Peyer's patch (tissue), 4 donors: ENCODE results near the gene TPGS1.

Source experiments
- POLR2A ChIP-seq, 2 donors: fragments of 450-650 bp; IDR thresholded peaks; one replicate each; pipeline ENCODE4 v1.5.1; 2017; ENCODE audit warnings: antibody characterized with exemption in 2 of 2, mild to moderate bottlenecking in 2 of 2, moderate library complexity in 2 of 2
- TF ChIP-seq, protein P1 (sequence below), 6 experiments: fragments of 450-650 bp in 4 of 6; fragments of 200-600 bp in 2 of 6; sonication (generic) in 1 of 6; IDR thresholded peaks; one replicate each; pipeline ENCODE4 v1.5.1; 2017 to 2019; ENCODE audit warnings: antibody characterized with exemption in 6 of 6, mild to moderate bottlenecking in 3 of 6, moderate library complexity in 1 of 6

DNA sequence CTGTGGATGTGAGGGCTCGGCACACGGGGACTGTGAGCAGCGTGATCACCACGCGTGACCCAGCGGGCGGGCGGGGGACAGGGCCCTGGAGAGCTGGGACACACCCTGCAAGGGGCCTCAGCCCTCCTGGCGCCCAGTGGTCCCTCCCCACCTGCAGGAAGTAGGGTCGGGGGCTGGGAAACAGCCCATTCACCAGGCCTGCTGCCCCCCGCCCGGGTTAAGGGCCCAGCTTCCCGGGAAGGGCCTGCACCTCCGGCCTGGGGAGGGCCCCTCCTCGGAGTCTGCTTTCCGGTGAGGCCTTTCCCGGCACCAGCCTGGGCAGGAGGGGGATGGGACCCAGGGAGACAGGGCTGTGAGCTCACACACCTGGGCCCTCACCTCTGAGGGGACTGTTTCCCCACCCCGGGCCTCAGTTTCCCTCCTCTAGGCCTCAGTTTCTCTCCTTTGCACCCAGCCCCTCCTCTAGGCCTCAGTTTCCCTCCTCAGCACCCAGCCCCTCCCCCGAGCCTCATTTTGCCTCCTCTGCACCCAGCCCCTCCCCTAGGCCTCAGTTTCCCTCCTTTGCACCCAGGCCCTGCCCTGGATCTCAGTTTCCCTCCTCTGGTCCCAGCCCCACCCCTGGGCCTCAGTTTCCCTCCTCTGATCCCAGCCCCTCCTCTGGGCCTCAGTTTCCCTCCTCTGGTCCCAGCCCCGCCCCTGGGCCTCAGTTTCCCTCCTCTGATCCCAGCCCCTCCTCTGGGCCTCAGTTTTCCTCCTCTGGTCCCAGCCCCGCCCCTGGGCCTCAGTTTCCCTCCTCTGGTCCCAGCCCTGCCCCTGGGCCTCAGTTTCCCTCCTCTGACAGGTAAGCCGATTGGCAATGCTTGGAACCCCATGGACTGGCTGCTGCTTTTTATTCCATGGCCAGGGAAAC, 12.9 kb upstream of the TPGS1 start:
- TF ChIP-seq, protein P1, sequence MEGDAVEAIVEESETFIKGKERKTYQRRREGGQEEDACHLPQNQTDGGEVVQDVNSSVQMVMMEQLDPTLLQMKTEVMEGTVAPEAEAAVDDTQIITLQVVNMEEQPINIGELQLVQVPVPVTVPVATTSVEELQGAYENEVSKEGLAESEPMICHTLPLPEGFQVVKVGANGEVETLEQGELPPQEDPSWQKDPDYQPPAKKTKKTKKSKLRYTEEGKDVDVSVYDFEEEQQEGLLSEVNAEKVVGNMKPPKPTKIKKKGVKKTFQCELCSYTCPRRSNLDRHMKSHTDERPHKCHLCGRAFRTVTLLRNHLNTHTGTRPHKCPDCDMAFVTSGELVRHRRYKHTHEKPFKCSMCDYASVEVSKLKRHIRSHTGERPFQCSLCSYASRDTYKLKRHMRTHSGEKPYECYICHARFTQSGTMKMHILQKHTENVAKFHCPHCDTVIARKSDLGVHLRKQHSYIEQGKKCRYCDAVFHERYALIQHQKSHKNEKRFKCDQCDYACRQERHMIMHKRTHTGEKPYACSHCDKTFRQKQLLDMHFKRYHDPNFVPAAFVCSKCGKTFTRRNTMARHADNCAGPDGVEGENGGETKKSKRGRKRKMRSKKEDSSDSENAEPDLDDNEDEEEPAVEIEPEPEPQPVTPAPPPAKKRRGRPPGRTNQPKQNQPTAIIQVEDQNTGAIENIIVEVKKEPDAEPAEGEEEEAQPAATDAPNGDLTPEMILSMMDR (IDR thresholded peaks at IDR 0.05), result no peak
- no peak for TF ChIP-seq POLR2A (IDR thresholded peaks at IDR 0.05)
